Suprapubic skin (tissue), 4 donors: Measurements from ENCODE around the gene IL1RAPL2.

Experiments
- CTCF ChIP-seq, 2 donors: fragments of 200-600 bp in 1 of 2; fragments of 450-650 bp in 1 of 2; sonication (generic) in 1 of 2; IDR thresholded peaks; one replicate each; pipeline ENCODE4 v1.5.1; 2016 to 2019; ENCODE audit warnings: antibody characterized with exemption in 2 of 2, mild to moderate bottlenecking in 1 of 2, moderate library complexity in 1 of 2
- EP300 ChIP-seq: sonication (generic); formaldehyde crosslinking; IDR thresholded peaks from one replicate; pipeline ENCODE4 v1.6.1; 2017; ENCODE audit warnings: antibody characterized with exemption
- POLR2A ChIP-seq, 2 donors: fragments of 450-650 bp; IDR thresholded peaks; one replicate each; pipeline ENCODE4 v1.6.1; 2017; ENCODE audit warnings: antibody characterized with exemption in 2 of 2, mild to moderate bottlenecking in 2 of 2, moderate library complexity in 2 of 2
- POLR2AphosphoS5 ChIP-seq, 3 donors: sonication (generic); formaldehyde crosslinking; IDR thresholded peaks; one replicate each; pipeline ENCODE4 v1.6.1; 2017; ENCODE audit warnings: antibody characterized with exemption in 3 of 3

- TF ChIP-seq CTCF (IDR thresholded peaks at IDR 0.05) (no peak), EP300 (no peak), POLR2A (IDR thresholded peaks at IDR 0.05) (no peak), POLR2AphosphoS5 (IDR thresholded peaks at IDR 0.05) (no peak)
These were observed 858.7 kb downstream of the IL1RAPL2 start for GRCh38 chrX:105424729-105425128.
